OCI-LY3 (cell line): Measurements from ENCODE around the gene FXYD7.

ENCODE experiments used
- CTCF ChIP-seq: fragments of 200-600, 300-600 bp; sonication (generic); IDR thresholded peaks from 2 replicates; pipeline ENCODE4 v1.5.1; 2014; ENCODE audit warnings: antibody characterized with exemption, low read length, low read depth
- EZH2phosphoT487 ChIP-seq: fragments of 200-600 bp; shearing (Covaris generic); IDR thresholded peaks from 2 replicates; pipeline ENCODE4 v1.6.1; 2018; ENCODE audit warnings: antibody characterized with exemption, mixed run types, low read depth

- TF ChIP-seq CTCF = peak; percentile 39
- TF ChIP-seq EZH2phosphoT487 = no peak
These were observed 337 bp upstream of the FXYD7 start for GRCh38 chr19:35142606-35143230.
